Activated CD8-positive, alpha-beta memory T cell treated with anti-CD3 and anti-CD28 coated beads, Interleukin-2, amount 10 ng/mL, durations not matched to agents 7 days and 5 days (primary cell): ENCODE measurements around the gene DUT. TPM values are rescaled to one million over a fixed set of nuclear protein-coding genes. Genes with fewer than 3 reads are reported as not detected.

ENCODE experiments used
- ATAC-seq: fragments of 150-1000 bp; cut with Tn5 transposase; one replicate; pipeline ENCODE4 v1.10.0; 2021; ENCODE audit warnings: moderate library complexity
- CTCF ChIA-PET: fragments of 350-600 bp; sonication (Branson Sonifier 250); formaldehyde crosslinking; loops from one replicate; lab custom pipeline; 2021; ENCODE audit warnings: antibody characterized with exemption; lab: Charles Lee
- DNase-seq: peaks from one replicate; pipeline ENCODE4 v3.0.0-alpha.2; 2020
- H3K27ac Mint-ChIP-seq: one replicate; pipeline ENCODE4 v1.8.0; 2021; ENCODE audit warnings: mild to moderate bottlenecking, mixed read lengths
- H3K27me3 Mint-ChIP-seq: one replicate; pipeline ENCODE4 v1.8.0; 2021; ENCODE audit warnings: mixed read lengths
- H3K36me3 Mint-ChIP-seq: one replicate; pipeline ENCODE4 v1.8.0; 2021; ENCODE audit warnings: mild to moderate bottlenecking, mixed read lengths
- H3K4me1 Mint-ChIP-seq: one replicate; pipeline ENCODE4 v1.8.0; 2021; ENCODE audit warnings: mixed read lengths
- H3K4me3 Mint-ChIP-seq: one replicate; pipeline ENCODE4 v1.8.0; 2021; ENCODE audit warnings: mild to moderate bottlenecking, moderate library complexity, mixed read lengths
- H3K9me3 Mint-ChIP-seq: one replicate; pipeline ENCODE4 v1.8.0; 2022; ENCODE audit warnings: low read depth, mixed read lengths
- total RNA-seq, 2 experiments: library from RNA; stranded (reverse); gene quantifications; one replicate each; pipeline ENCODE4 v1.2.3, GENCODE V29; 2021

Gene DUT
- total RNA-seq, 2 experiments from 2014 or later = 348 to 349 TPM

DNA sequence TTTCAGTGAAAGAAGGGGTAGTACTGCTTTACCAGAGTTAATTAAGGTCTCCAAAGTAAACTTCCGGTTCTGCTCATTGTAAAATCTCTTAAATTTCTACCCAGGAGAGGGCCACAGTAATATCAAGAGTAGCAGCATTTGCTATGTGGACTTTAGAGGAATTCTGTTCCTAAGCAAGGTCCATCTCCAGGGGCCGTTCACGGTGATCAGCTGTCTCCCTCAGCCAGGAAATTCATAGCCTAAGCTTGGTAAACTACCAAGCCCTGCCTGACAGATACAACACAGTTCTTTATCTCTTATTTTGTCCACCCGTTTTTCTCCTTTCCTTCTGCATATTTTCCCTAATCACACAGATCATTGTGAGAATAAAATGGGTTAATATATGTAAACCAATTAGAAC is 2.3 kb downstream of the DUT start:
- ATAC-seq = no peak
- Mint-ChIP-seq H3K27ac (peak overlapping the region; percentile 96), H3K36me3 (peaks cover 45% of the 10 kb centered on the region), H3K27me3 (no peaks in the 10 kb centered on the region), H3K4me1 (peaks cover 62% of the 10 kb centered on the region), H3K9me3 (no peaks in the 10 kb centered on the region), H3K4me3 (peak overlapping the region; percentile 94)
- CTCF ChIA-PET = interaction anchor here (1.3 to 1.7 kb wide), 2 partner anchors 19 to 25 kb away, joined by 5 to 6 read pairs; no protein-coding TSS in a partner anchor
- no peak for DNase-seq

DNA sequence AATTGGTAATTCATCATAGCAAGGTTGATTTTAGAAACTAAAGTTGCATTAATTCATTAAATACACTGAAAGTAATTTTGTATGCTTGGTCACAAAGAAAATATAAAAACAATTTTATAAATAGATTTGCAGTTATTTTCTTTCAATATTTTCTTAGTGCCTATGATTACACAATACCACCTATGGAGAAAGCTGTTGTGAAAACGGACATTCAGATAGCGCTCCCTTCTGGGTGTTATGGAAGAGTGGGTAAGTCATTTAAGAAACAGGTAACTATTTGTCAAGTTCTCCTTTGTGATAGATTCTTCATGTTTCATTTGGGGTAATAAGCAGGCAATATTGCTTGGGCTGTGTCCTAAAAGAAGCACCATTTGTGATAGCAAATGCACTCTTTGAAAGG is 3.0 kb downstream of the DUT start:
- no peak for DNase-seq
- H3K4me1 Mint-ChIP-seq = peaks cover 63% of the 10 kb centered on the region
- peaks cover 46% of the 10 kb centered on the region for H3K36me3 Mint-ChIP-seq
- H3K9me3 Mint-ChIP-seq = no peaks in the 10 kb centered on the region
- H3K27ac Mint-ChIP-seq = no peak overlapping the region
- peak overlapping the region; percentile 94 for H3K4me3 Mint-ChIP-seq
- no peaks in the 10 kb centered on the region for H3K27me3 Mint-ChIP-seq
- no peak for ATAC-seq
- CTCF ChIA-PET = no interaction called here

DNA sequence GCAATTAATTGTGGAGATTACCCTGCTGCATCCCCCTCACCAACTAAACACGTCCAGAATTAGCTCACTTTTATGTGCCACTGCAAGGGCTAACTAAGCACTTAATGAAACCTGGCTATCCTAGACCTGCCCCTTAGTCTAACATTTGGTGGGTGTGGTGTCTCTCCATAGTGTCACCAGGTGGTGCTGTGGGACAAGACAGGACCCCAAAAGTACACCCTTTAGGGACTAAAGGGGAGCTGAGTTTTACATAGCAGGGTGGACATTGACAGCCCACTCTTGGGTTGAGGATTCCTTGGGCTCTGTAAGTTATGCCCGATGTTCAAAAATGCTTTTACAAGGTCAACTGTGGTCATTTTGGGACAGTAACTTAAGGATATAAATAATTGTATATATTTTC is 5.7 kb downstream of the DUT start:
- Mint-ChIP-seq H3K4me1 (peaks cover 59% of the 10 kb centered on the region), H3K4me3 (no peak overlapping the region)
- DNase-seq = peak; percentile 44

DNA sequence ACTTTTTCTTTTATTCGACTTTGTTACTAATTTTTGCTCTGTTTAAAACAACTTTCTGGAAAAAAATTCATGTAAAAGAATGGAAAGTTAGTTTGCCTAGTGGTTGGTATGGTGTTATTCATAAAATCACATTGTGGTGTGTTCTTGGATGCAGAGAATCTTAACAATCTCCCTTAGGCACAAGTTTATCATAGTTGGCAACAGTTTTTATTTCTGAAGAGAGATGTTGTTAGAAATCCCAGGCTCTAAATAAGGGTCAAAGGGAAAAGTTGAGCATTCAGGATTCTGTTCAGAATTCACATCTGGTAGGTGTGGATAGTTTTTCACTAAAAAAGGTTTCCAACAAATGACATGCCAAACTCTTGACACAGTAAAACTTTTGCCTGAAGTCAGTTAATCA is 6.4 kb downstream of the DUT start:
- Mint-ChIP-seq H3K4me1 (peaks cover 57% of the 10 kb centered on the region), H3K27ac (peak overlapping the region; percentile 36), H3K36me3 (peaks cover 62% of the 10 kb centered on the region), H3K9me3 (no peaks in the 10 kb centered on the region), H3K27me3 (no peaks in the 10 kb centered on the region), H3K4me3 (no peak overlapping the region)
- no peak for DNase-seq
- CTCF ChIA-PET = interaction anchor here (1.2 to 1.4 kb wide), 2 partner anchors 15 to 374 kb away, joined by 3 to 6 read pairs; no protein-coding TSS in a partner anchor
- ATAC-seq = no peak

More for the DNA sequence above, 5.7 kb downstream of the DUT start:
- CTCF ChIA-PET = interaction anchor here (1.2 to 1.4 kb wide), 5 partner anchors 15 to 374 kb away, joined by 3 to 6 read pairs (median 5); no protein-coding TSS in a partner anchor
- H3K27me3 Mint-ChIP-seq = no peaks in the 10 kb centered on the region
- H3K27ac Mint-ChIP-seq = peak overlapping the region; percentile 3
- H3K36me3 Mint-ChIP-seq = peaks cover 62% of the 10 kb centered on the region
- peak; percentile 56 for ATAC-seq
- H3K9me3 Mint-ChIP-seq = no peaks in the 10 kb centered on the region

DNA sequence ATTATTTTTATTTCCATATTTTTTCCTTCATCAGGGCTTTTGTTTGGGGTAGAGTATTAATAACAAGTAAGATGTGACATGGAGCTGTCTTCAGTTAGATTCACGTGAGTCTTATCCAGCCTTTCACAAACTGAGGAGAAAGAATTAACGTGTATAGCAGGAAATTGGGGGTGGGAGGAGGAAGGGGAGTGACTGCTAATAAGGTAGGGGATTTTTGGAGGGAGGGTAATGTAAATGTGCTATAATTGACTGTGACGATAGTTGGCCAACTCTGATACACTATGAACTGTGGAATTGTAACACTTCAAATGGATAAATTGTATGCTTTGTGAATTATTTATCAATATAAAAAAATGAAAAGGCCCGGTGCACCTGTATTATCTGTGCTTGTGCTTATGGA is 8.9 kb downstream of the DUT start:
- peaks cover 33% of the 10 kb centered on the region for H3K4me1 Mint-ChIP-seq
- H3K4me3 Mint-ChIP-seq = no peak overlapping the region
- ATAC-seq (no peak), DNase-seq (no peak)
- H3K27ac Mint-ChIP-seq = no peak overlapping the region
- CTCF ChIA-PET = interaction anchor here (1.9 to 3.5 kb wide), 2 partner anchors 8 to 12 kb away, joined by 5 to 26 read pairs; no protein-coding TSS in a partner anchor
- H3K9me3 Mint-ChIP-seq = no peaks in the 10 kb centered on the region
- no peaks in the 10 kb centered on the region for H3K27me3 Mint-ChIP-seq
- peaks cover 56% of the 10 kb centered on the region for H3K36me3 Mint-ChIP-seq

DNA sequence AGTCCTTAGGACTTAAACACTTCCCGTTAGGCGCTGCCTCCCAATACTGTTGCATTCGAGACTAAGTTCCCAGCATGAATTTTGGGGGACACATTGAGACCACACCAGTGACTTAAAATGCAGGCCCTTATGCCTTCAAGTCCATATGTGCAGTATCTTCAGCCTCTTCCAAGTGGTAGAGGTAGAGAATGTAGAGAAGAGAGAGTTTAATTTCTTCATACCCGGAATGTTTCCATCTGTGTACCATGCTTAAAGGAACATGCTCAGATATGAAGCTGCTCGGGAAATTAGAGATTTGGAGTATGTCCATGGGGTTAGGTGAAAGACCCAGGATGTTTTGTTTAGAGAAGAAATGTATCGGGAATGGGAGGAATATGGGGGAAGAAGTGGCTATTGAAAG is 12.6 kb downstream of the DUT start:
- no peak overlapping the region for H3K4me3 Mint-ChIP-seq

DNA sequence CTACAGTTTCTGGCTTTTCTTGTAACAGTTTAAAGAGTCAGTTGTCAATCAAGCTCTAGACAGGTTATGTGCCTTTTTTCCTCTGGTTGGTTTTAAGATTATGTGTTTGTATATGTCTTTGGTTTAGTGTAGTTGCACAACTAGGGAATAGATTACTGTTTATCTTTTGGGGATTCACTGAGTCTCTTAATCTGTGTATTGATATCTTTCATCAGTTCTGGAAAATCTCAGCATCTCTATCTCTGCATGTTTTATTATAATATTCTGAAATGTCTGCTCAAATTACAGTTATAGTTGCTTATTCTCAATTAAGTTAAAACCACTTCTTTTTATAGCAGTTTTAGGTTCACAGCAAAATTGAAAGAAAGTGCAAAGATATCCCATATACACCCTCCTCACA is 14.3 kb downstream of the DUT start:
- DNase-seq (no peak), ATAC-seq (no peak)
- H3K4me3 Mint-ChIP-seq = no peak overlapping the region
- no peak overlapping the region for H3K27ac Mint-ChIP-seq
- no peaks in the 10 kb centered on the region for H3K27me3 Mint-ChIP-seq
- no peaks in the 10 kb centered on the region for H3K9me3 Mint-ChIP-seq
- CTCF ChIA-PET = no interaction called here
- H3K4me1 Mint-ChIP-seq = no peaks in the 10 kb centered on the region
- peaks cover 30% of the 10 kb centered on the region for H3K36me3 Mint-ChIP-seq

More for the DNA sequence above, 12.6 kb downstream of the DUT start:
- Mint-ChIP-seq H3K9me3 (no peaks in the 10 kb centered on the region), H3K4me1 (peaks cover 5% of the 10 kb centered on the region), H3K36me3 (peaks cover 39% of the 10 kb centered on the region), H3K27ac (no peak overlapping the region), H3K27me3 (no peaks in the 10 kb centered on the region)
- CTCF ChIA-PET = no interaction called here
- no peak for ATAC-seq
- DNase-seq = no peak

DNA sequence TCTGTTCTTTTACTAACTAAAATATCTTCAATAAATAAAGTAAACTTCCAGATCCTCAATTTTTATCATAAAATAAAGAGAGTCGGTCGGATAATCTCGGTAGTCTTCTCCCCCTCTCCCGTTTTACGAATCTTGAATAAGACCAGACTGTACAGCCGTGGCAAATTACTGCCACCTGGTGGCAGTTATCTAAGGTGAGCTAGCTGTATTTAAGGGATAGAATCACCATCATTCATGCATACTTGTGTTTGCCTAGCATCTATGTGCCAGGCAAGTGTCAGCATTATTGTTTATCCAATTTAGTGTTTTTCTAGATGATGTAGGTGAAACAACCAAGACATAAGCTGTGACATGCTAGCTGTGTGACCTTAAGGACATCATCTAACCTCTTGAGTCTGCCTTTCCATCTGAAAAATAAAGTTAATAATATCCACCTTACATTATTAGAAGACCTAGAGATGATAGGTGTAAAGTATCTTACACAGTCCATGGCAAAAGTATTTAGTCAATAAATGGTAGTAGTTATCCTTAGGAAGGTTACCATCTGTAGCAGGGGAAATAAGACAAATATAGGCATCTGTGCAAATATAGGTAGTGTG is 21.3 kb downstream of the DUT start:
- CTCF ChIA-PET = interaction anchor here (0.7 to 3.6 kb wide), 12 partner anchors 9 to 1157 kb away, joined by 3 to 26 read pairs (median 4); no protein-coding TSS in a partner anchor
- H3K36me3 Mint-ChIP-seq = peaks cover 1% of the 10 kb centered on the region
- H3K4me1 Mint-ChIP-seq = peaks cover 4% of the 10 kb centered on the region
- H3K4me3 Mint-ChIP-seq = no peak overlapping the region
- H3K27ac Mint-ChIP-seq = no peak overlapping the region
- H3K9me3 Mint-ChIP-seq = no peaks in the 10 kb centered on the region
- DNase-seq (peak; percentile 72), ATAC-seq (peak; percentile 83)
- peaks cover 4% of the 10 kb centered on the region for H3K27me3 Mint-ChIP-seq

DNA sequence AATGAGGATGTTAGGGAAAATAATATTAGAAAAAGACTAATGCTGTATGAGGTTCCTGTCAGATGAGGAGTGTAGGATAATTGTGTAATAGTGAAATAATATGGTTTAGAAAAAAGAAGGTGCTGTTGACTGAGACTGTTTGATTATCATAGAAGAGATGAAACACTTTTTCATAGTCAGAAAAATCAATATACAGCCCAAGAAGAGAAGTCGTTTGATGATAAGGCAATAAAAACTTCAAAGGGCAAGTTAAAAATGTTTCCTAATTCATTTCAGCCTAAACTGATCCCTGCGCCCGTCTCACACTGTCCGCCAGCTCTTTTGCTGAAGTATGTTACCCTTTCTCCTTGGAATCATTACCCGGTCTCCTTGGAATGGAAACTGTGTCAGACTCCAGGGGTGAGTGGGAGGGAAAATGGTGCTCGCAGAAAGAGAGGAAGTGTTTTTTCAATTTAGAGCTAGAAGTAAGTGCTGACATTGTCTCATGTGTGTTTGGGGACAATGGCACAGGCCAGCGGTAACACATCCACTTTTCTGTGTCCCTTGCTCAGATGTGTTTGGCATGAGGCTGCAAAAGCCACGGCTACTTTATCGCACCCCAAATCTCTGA is 23.6 kb downstream of the DUT start:
- no peak for ATAC-seq

DNA sequence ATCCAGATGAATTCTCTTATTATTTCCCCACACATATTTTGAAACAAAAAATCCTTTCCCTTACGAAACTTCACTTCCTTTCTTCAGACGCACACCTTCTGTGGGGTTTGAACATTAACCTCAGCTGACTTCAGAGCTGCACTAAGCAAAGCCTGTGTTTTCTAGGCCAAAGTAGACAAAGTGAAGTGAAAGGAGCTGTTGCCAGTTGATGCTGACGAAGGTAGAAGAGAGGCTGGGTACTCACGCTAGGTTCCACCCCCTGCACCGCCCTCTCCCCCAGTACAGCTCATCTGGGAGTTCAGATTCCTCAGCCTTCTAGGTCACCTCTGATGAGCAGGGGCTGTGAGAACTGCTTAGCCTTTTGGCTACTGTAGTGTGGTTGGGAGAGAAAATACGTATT is 24.1 kb downstream of the DUT start:
- CTCF ChIA-PET = interaction anchor here (1.8 kb wide), 1 partner anchor 19 kb away, joined by 5 read pairs; no protein-coding TSS in a partner anchor
- no peak for DNase-seq
- H3K36me3 Mint-ChIP-seq = no peaks in the 10 kb centered on the region

More for the DNA sequence above, 23.6 kb downstream of the DUT start:
- H3K36me3 Mint-ChIP-seq = no peaks in the 10 kb centered on the region
- CTCF ChIA-PET = interaction anchor here (1.8 kb wide), 1 partner anchor 19 kb away, joined by 5 read pairs; no protein-coding TSS in a partner anchor
- H3K4me3 Mint-ChIP-seq = no peak overlapping the region
- H3K9me3 Mint-ChIP-seq = no peaks in the 10 kb centered on the region
- peaks cover 13% of the 10 kb centered on the region for H3K4me1 Mint-ChIP-seq
- no peak for DNase-seq
- no peak overlapping the region for H3K27ac Mint-ChIP-seq
- peaks cover 4% of the 10 kb centered on the region for H3K27me3 Mint-ChIP-seq

DNA sequence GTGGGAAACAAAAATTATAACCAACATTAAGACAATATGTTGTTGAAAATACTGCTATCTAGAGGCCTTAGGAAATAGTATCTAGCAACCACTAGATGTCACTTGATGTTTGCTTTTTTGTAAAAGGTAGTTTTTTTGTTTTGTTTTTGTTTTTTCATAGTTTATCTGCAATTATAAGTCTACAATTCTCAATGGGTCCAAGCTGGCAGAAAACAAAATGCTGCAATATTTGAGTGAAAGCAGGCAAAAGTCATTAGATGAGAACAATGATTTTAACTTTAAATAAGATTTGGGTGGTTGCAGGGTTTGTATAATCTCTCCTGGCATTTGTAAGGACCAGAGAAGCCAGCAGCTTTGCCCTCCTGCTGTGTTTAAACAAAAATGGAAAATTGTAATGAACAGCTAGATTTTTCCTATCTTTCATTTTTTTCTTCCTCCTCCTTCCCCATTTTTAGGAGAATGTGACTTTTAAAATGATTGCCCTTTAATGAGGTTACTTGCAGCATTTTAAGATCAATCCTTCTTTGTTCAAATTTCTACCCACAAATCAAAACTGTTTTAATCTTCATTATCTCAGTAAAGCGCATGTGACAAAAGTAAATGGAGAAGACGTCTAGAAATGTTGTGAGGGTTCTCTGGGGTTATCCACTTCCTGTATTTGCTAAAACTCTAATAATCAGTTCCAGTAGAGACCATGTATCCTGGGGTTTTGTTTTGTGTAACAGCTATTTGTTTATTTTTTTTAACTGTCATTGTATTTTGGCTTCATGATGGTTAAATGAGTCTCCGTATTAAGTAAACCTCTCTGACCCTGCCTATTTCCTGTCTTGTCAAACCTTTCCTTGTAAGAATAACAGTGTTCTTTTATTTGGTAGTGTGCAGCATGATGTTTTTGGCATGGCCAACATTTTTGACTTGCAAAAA is 27.3 kb downstream of the DUT start:
- Mint-ChIP-seq H3K4me3 (no peak overlapping the region), H3K36me3 (no peaks in the 10 kb centered on the region), H3K27ac (no peak overlapping the region), H3K9me3 (no peaks in the 10 kb centered on the region), H3K27me3 (peaks cover 2% of the 10 kb centered on the region), H3K4me1 (peaks cover 14% of the 10 kb centered on the region)
- ATAC-seq (no peak), DNase-seq (no peak)
- CTCF ChIA-PET = interaction anchor here (0.8 to 2.1 kb wide), 6 partner anchors 17 to 607 kb away, joined by 3 to 7 read pairs (median 6); partner anchors contain the start of gene CEP152

More for the DNA sequence above, 24.1 kb downstream of the DUT start:
- no peak for ATAC-seq
- H3K4me1 Mint-ChIP-seq = peaks cover 13% of the 10 kb centered on the region
- no peak overlapping the region for H3K4me3 Mint-ChIP-seq
- H3K27ac Mint-ChIP-seq = no peak overlapping the region
- no peaks in the 10 kb centered on the region for H3K9me3 Mint-ChIP-seq
- peaks cover 4% of the 10 kb centered on the region for H3K27me3 Mint-ChIP-seq

DNA sequence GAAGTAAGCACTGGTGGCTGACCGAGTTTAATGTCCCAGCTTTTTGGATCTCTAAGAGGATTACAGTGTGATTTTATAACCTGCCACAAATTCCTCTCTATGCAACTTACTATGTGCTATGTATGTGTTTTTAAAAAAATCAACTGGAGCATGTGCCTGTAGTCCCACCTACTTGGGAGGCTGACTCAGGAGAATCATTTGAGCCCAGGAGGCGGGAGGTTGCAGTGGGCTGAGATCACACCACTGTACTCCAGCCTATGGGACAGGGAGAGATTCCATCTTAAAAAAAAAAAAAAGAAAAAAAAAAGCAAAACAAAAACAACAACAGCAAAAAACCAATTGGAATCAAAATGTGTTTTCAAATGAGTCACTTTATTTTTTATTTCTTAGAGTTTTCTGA is 29.6 kb downstream of the DUT start:
- ATAC-seq = no peak

DNA sequence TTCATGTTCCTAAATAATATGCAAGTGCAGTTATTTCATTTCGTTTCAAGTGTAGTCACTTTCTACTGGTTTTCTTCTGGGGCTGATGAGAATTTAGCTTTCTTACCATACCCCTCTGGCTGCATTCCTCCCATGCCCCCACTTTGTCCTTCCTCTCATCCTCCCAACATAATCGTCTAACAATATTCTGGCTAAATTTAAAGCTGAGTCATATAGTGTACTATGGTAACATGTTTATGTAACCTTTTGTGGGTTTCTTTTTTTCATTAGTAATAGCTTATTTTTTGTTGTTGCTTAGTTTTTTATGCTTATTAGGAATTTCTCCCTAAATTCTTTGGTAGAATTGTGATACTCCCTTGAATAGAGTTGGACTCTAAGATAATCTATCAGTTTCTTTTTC is 30.5 kb downstream of the DUT start:
- Mint-ChIP-seq H3K27ac (no peak overlapping the region), H3K27me3 (peaks cover 19% of the 10 kb centered on the region), H3K36me3 (no peaks in the 10 kb centered on the region), H3K4me3 (no peak overlapping the region), H3K9me3 (no peaks in the 10 kb centered on the region), H3K4me1 (peaks cover 12% of the 10 kb centered on the region)
- DNase-seq = no peak
- CTCF ChIA-PET = interaction anchor here (2.0 kb wide), 1 partner anchor 9 kb away, joined by 10 read pairs; no protein-coding TSS in a partner anchor
- no peak for ATAC-seq

More for the DNA sequence above, 29.6 kb downstream of the DUT start:
- Mint-ChIP-seq H3K4me3 (no peak overlapping the region), H3K36me3 (no peaks in the 10 kb centered on the region), H3K4me1 (peaks cover 12% of the 10 kb centered on the region), H3K27me3 (peaks cover 12% of the 10 kb centered on the region), H3K9me3 (no peaks in the 10 kb centered on the region), H3K27ac (no peak overlapping the region)
- CTCF ChIA-PET = interaction anchor here (2.0 kb wide), 1 partner anchor 8 kb away, joined by 10 read pairs; no protein-coding TSS in a partner anchor
- DNase-seq = no peak
